SK-N-SH treated with all-trans-retinoic acid at 6 μM for 48 hours (cell line): ENCODE results near the gene UAP1L1.

Experiments used
- ATAC-seq: fragments of 200-7000 bp; cut with Tn5 transposase; 3 replicates; pipeline ENCODE4 v1.9.1; 2020; ENCODE audit warnings: mild to moderate bottlenecking, moderate library complexity
- ARNTL ChIP-seq: fragments of 450-650 bp; formaldehyde crosslinking; IDR thresholded peaks from 2 replicates; pipeline ENCODE4 v1.5.0; 2020; ENCODE audit warnings: low read depth, mild to moderate bottlenecking, moderate library complexity, borderline replicate concordance
- BACH2 ChIP-seq: fragments of 250-450 bp; sonication (Bioruptor Pico); IDR thresholded peaks from 2 replicates; pipeline ENCODE4 v1.9.0; 2021; ENCODE audit warnings: mild to moderate bottlenecking, borderline replicate concordance
- CREB5 ChIP-seq: fragments of 250-450 bp; sonication (Bioruptor Pico); IDR thresholded peaks from 2 replicates; pipeline ENCODE4 v1.5.1; 2020; ENCODE audit warnings: low read depth, mild to moderate bottlenecking, moderate library complexity
- CSDC2 ChIP-seq: fragments of 250-450 bp; sonication (Bioruptor Pico); IDR thresholded peaks from 2 replicates; pipeline ENCODE4 v1.5.0; 2020; ENCODE audit warnings: mild to moderate bottlenecking, moderate library complexity
- CSRNP3 ChIP-seq: fragments of 250-450 bp; sonication (Bioruptor Pico); IDR thresholded peaks from 2 replicates; pipeline ENCODE4 v1.5.1; 2021; ENCODE audit warnings: mild to moderate bottlenecking, moderate library complexity
- ESRRG ChIP-seq: fragments of 250-450 bp; sonication (Bioruptor Pico); IDR thresholded peaks from 2 replicates; pipeline ENCODE4 v1.6.1; 2021; ENCODE audit warnings: mild to moderate bottlenecking
- ISL1 ChIP-seq: fragments of 250-450 bp; sonication (Bioruptor Pico); IDR thresholded peaks from 2 replicates; pipeline ENCODE4 v2.1.2; 2022; ENCODE audit warnings: mild to moderate bottlenecking, moderate library complexity
- OSR1 ChIP-seq: fragments of 250-450 bp; sonication (Bioruptor Pico); IDR thresholded peaks from 2 replicates; pipeline ENCODE4 v1.8.0; 2022; ENCODE audit warnings: moderate library complexity, mild to moderate bottlenecking, inconsistent platforms
- PATZ1 ChIP-seq: fragments of 250-450 bp; sonication (Bioruptor Pico); IDR thresholded peaks from 2 replicates; pipeline ENCODE4 v1.8.0; 2020; ENCODE audit warnings: mild to moderate bottlenecking, moderate library complexity, borderline replicate concordance
- POU6F1 ChIP-seq: fragments of 250-450 bp; sonication (Bioruptor Pico); IDR thresholded peaks from 2 replicates; pipeline ENCODE4 v1.8.0; 2021; ENCODE audit warnings: low read depth, mild to moderate bottlenecking, moderate library complexity, borderline replicate concordance
- PPARA ChIP-seq: fragments of 250-450 bp; sonication (Bioruptor Pico); IDR thresholded peaks from 2 replicates; pipeline ENCODE4 v1.5.0; 2020; ENCODE audit warnings: mild to moderate bottlenecking, borderline replicate concordance
- RARB ChIP-seq: fragments of 250-450 bp; sonication (Bioruptor Pico); IDR thresholded peaks from 2 replicates; pipeline ENCODE4 v1.8.0; 2021; ENCODE audit warnings: mild to moderate bottlenecking, moderate library complexity
- SNAI2 ChIP-seq: fragments of 250-450 bp; sonication (Bioruptor Pico); IDR thresholded peaks from 2 replicates; pipeline ENCODE4 v1.5.0; 2020; ENCODE audit warnings: mild to moderate bottlenecking, moderate library complexity
- TOX ChIP-seq: fragments of 250-450 bp; sonication (Bioruptor Pico); IDR thresholded peaks from 2 replicates; pipeline ENCODE4 v1.8.0; 2021; ENCODE audit warnings: mild to moderate bottlenecking, moderate library complexity, borderline replicate concordance
- TSHZ2 ChIP-seq: fragments of 250-450 bp; sonication (Bioruptor Pico); IDR thresholded peaks from 2 replicates; pipeline ENCODE4 v1.5.0; 2020; ENCODE audit warnings: mild to moderate bottlenecking, moderate library complexity
- ZC3H10 ChIP-seq: fragments of 250-450 bp; sonication (Bioruptor Pico); IDR thresholded peaks from 2 replicates; pipeline ENCODE4 v1.5.1; 2021; ENCODE audit warnings: mild to moderate bottlenecking, moderate library complexity
- ZFP3 ChIP-seq: fragments of 250-450 bp; sonication (Bioruptor Pico); IDR thresholded peaks from 2 replicates; pipeline ENCODE4 v1.5.0; 2020; ENCODE audit warnings: mild to moderate bottlenecking, moderate library complexity
- ZFP30 ChIP-seq: fragments of 450-650 bp; formaldehyde crosslinking; IDR thresholded peaks from 2 replicates; pipeline ENCODE4 v1.5.0; 2022; ENCODE audit warnings: mild to moderate bottlenecking, moderate library complexity
- ZNF565 ChIP-seq: fragments of 450-650 bp; formaldehyde crosslinking; conservative IDR thresholded peaks from 2 replicates; pipeline ENCODE4 v1.5.0; 2020; ENCODE audit warnings: low read depth, mild to moderate bottlenecking, moderate library complexity
- ZNF70 ChIP-seq: fragments of 450-650 bp; formaldehyde crosslinking; IDR thresholded peaks from 2 replicates; pipeline ENCODE4 v1.5.0; 2020; ENCODE audit warnings: mild to moderate bottlenecking, moderate library complexity
- ZNF8 ChIP-seq: fragments of 450-650 bp; formaldehyde crosslinking; IDR thresholded peaks from 2 replicates; pipeline ENCODE4 v1.5.0; 2020; ENCODE audit warnings: mild to moderate bottlenecking, moderate library complexity

UAP1L1 gene

GRCh38 chr9:137039611-137040366 is 37.5 kb upstream of the UAP1L1 start:
- TF ChIP-seq ESRRG (CRISPR knock-in tag) (no peak), ZFP30 (CRISPR knock-in tag) (no peak), ZNF70 (CRISPR knock-in tag) (no peak), POU6F1 (CRISPR knock-in tag) (no peak), PATZ1 (CRISPR knock-in tag) (no peak), ISL1 (CRISPR knock-in tag) (no peak), ZNF565 (CRISPR knock-in tag) (no peak)

GRCh38 chr9:137040568-137040967 is 36.7 kb upstream of the UAP1L1 start:
- TF ChIP-seq ZNF8 (CRISPR knock-in tag) (no peak), SNAI2 (CRISPR knock-in tag) (no peak), PPARA (CRISPR knock-in tag) (no peak), POU6F1 (CRISPR knock-in tag) (no peak), CREB5 (CRISPR knock-in tag) (no peak), ISL1 (CRISPR knock-in tag) (no peak), ARNTL (CRISPR knock-in tag) (no peak), OSR1 (CRISPR knock-in tag) (no peak)
- ATAC-seq, result no peak

More at GRCh38 chr9:137039611-137040366, 37.5 kb upstream of the UAP1L1 start:
- ATAC-seq, result no peak

GRCh38 chr9:137041124-137041523 is 36.2 kb upstream of the UAP1L1 start:
- ATAC-seq, result no peak
- TF ChIP-seq CSDC2 (no peak), BACH2 (CRISPR knock-in tag) (no peak), ZC3H10 (CRISPR knock-in tag) (no peak), POU6F1 (CRISPR knock-in tag) (no peak), ZNF70 (CRISPR knock-in tag) (no peak), TOX (CRISPR knock-in tag) (no peak), OSR1 (CRISPR knock-in tag) (no peak), ZFP30 (CRISPR knock-in tag) (no peak), ARNTL (CRISPR knock-in tag) (no peak), RARB (CRISPR knock-in tag) (no peak), ZNF565 (CRISPR knock-in tag) (no peak), CSRNP3 (CRISPR knock-in tag) (no peak), ZNF8 (CRISPR knock-in tag) (no peak), TSHZ2 (CRISPR knock-in tag) (no peak), PATZ1 (CRISPR knock-in tag) (no peak), ESRRG (CRISPR knock-in tag) (no peak), ISL1 (CRISPR knock-in tag) (no peak), ZFP3 (CRISPR knock-in tag) (no peak)
